Colonic mucosa (tissue), 4 donors: ENCODE measurements around the gene C1orf116. TPM values are rescaled to one million over a fixed set of nuclear protein-coding genes. Genes with fewer than 3 reads are reported as not detected.

Source experiments
- DNase-seq: peaks from one replicate; pipeline ENCODE4 v3.0.0-alpha.2; 2020
- H3K27ac ChIP-seq: fragments of 200-600 bp; one replicate; pipeline ENCODE4 v1.8.0; 2021
- H3K27me3 ChIP-seq: fragments of 200-600 bp; one replicate; pipeline ENCODE4 v1.8.0; 2021
- H3K36me3 ChIP-seq: fragments of 200-600 bp; one replicate; pipeline ENCODE4 v1.8.0; 2021
- H3K4me1 ChIP-seq: fragments of 200-600 bp; one replicate; pipeline ENCODE4 v1.8.0; 2021; ENCODE audit warnings: mild to moderate bottlenecking
- H3K4me3 ChIP-seq: fragments of 200-600 bp; one replicate; pipeline ENCODE4 v1.8.0; 2021
- H3K9ac ChIP-seq, 2 donors: one replicate each; pipeline ENCODE4 v1.7.0; 2013; ENCODE audit warnings: control low read depth in 2 of 2, low read depth in 2 of 2, low read length in 2 of 2
- H3K9me3 ChIP-seq: fragments of 200-600 bp; one replicate; pipeline ENCODE4 v1.8.0; 2021
- CTCF ChIP-seq: fragments of 200-600 bp; IDR thresholded peaks from one replicate; pipeline ENCODE4 v1.8.0; 2022; ENCODE audit warnings: antibody characterized with exemption, mild to moderate bottlenecking
- intact Hi-C: fragments of 100-400 bp; cut with DNase I; formaldehyde crosslinking; loops from one replicate; pipeline ENCODE4 v1.14.1; 2022
- total RNA-seq, 2 donors: library from RNA; stranded (reverse); fragmentation: NEBNext Ultra II Directional in 1 of 2; extraction: Animal tissue kit (Norgen Biotek cat#: 25700) in 1 of 2; gene quantifications; one replicate each; pipeline ENCODE4 v1.2.1, GENCODE V29; 2021
- donor health status: healthy.
- donor health status: DM: no; HTN: no; CAD: no.
- donor health status: DM: no; HTN: no; CAD: no.

Gene C1orf116
- total RNA-seq, 2 donors from 2014 or later: 12.0 to 25.5 TPM

- DNase-seq: no peak
- Histone ChIP-seq H3K4me3 (no peak overlapping the region), H3K9me3 (no peaks in the 10 kb centered on the region), H3K4me1 (peaks cover 7% of the 10 kb centered on the region), H3K36me3 (no peaks in the 10 kb centered on the region), H3K27ac (no peak overlapping the region), H3K27me3 (no peaks in the 10 kb centered on the region), H3K9ac (no peak overlapping the region)
- intact Hi-C loops: no loop called here
- no peak for TF ChIP-seq CTCF
These were observed 26.6 kb upstream of the C1orf116 start for GRCh38 chr1:207058878-207059867.

- Histone ChIP-seq H3K4me1 (peaks cover 7% of the 10 kb centered on the region), H3K4me3 (no peak overlapping the region), H3K27me3 (no peaks in the 10 kb centered on the region), H3K36me3 (no peaks in the 10 kb centered on the region), H3K9me3 (no peaks in the 10 kb centered on the region), H3K27ac (no peak overlapping the region), H3K9ac (no peak overlapping the region)
- no peak for TF ChIP-seq CTCF
- intact Hi-C loops: no loop called here
- DNase-seq: no peak
These were observed 25.7 kb upstream of the C1orf116 start for GRCh38 chr1:207058252-207058651.

GRCh38 chr1:207056673-207057072, 24.1 kb upstream of the C1orf116 start:
- DNase-seq: peak; percentile 63
- Histone ChIP-seq H3K36me3 (no peaks in the 10 kb centered on the region), H3K4me3 (no peak overlapping the region), H3K27me3 (no peaks in the 10 kb centered on the region), H3K27ac (peak overlapping the region; percentile 91), H3K9ac (peak overlapping the region in 1 of 2 donors; percentile 99), H3K4me1 (peaks cover 12% of the 10 kb centered on the region), H3K9me3 (no peaks in the 10 kb centered on the region)
- intact Hi-C loops: no loop called here
- TF ChIP-seq CTCF: no peak

GRCh38 chr1:207055386-207056001, 22.9 kb upstream of the C1orf116 start:
- no peak for DNase-seq
- Histone ChIP-seq H3K4me1 (peaks cover 12% of the 10 kb centered on the region), H3K36me3 (no peaks in the 10 kb centered on the region), H3K9ac (peak overlapping the region in 1 of 2 donors; percentile 99), H3K27me3 (no peaks in the 10 kb centered on the region), H3K9me3 (no peaks in the 10 kb centered on the region), H3K4me3 (no peak overlapping the region), H3K27ac (peak overlapping the region; percentile 91)
- intact Hi-C loops: no loop called here
- no peak for TF ChIP-seq CTCF

- H3K36me3 ChIP-seq: no peaks in the 10 kb centered on the region
- peaks cover 12% of the 10 kb centered on the region for H3K4me1 ChIP-seq
- no peak for DNase-seq
- intact Hi-C loops: no loop called here
- no peak for TF ChIP-seq CTCF
- H3K27me3 ChIP-seq: no peaks in the 10 kb centered on the region
- peak overlapping the region in 1 of 2 donors; percentile 99 for H3K9ac ChIP-seq
- no peaks in the 10 kb centered on the region for H3K9me3 ChIP-seq
- H3K27ac ChIP-seq: peak overlapping the region; percentile 91
- H3K4me3 ChIP-seq: no peak overlapping the region
These were observed 21.9 kb upstream of the C1orf116 start for GRCh38 chr1:207054491-207054890.
